Mesothelial cell of epicardium (in vitro differentiated cells): ENCODE measurements around the gene TMC4. TPM values are rescaled to one million over a fixed set of nuclear protein-coding genes. Genes with fewer than 3 reads are reported as not detected.
A peak's percentile ranks its signal among the peaks of the same experiment; 100 is the strongest.
"Not testable (repeated sequence)": the region's sequence is repeated elsewhere in the genome, so short reads cannot be mapped to it uniquely, and the experiment has no call there.

ENCODE experiments used
- DNase-seq, 2 experiments: peaks; one replicate each; pipeline ENCODE4 v3.0.0; 2021; ENCODE audit warnings: low spot score in 2 of 2; ENCODE audit not compliant: unreplicated experiment in 2 of 2
- H3K27ac Mint-ChIP-seq: 2 replicates; pipeline ENCODE4 v1.8.0; 2021; ENCODE audit warnings: mixed read lengths
- H3K27me3 Mint-ChIP-seq: 2 replicates; pipeline ENCODE4 v1.8.0; 2021; ENCODE audit warnings: low read depth, mixed read lengths
- H3K36me3 Mint-ChIP-seq: 2 replicates; pipeline ENCODE4 v1.8.0; 2021; ENCODE audit warnings: mixed read lengths
- H3K4me1 Mint-ChIP-seq: 2 replicates; pipeline ENCODE4 v1.8.0; 2021; ENCODE audit warnings: mixed read lengths
- H3K4me3 Mint-ChIP-seq: 2 replicates; pipeline ENCODE4 v1.8.0; 2021; ENCODE audit warnings: mild to moderate bottlenecking, moderate library complexity, mixed read lengths
- H3K9me3 Mint-ChIP-seq: 2 replicates; pipeline ENCODE4 v1.8.0; 2021; ENCODE audit warnings: mixed read lengths
- total RNA-seq: library from RNA; stranded (reverse); gene quantifications from 3 replicates; pipeline ENCODE4 v1.2.1, GENCODE V29; 2021
- TF ChIP-seq, protein P1 (sequence below): fragments of 200-600 bp; sonication (generic); IDR thresholded peaks from one replicate; pipeline ENCODE4 v1.5.0; 2021; ENCODE audit warnings: antibody characterized with exemption; ENCODE audit not compliant: unreplicated experiment

The TMC4 gene
- total RNA-seq, 1 donor from 2014 or later: 57.6 TPM

DNA sequence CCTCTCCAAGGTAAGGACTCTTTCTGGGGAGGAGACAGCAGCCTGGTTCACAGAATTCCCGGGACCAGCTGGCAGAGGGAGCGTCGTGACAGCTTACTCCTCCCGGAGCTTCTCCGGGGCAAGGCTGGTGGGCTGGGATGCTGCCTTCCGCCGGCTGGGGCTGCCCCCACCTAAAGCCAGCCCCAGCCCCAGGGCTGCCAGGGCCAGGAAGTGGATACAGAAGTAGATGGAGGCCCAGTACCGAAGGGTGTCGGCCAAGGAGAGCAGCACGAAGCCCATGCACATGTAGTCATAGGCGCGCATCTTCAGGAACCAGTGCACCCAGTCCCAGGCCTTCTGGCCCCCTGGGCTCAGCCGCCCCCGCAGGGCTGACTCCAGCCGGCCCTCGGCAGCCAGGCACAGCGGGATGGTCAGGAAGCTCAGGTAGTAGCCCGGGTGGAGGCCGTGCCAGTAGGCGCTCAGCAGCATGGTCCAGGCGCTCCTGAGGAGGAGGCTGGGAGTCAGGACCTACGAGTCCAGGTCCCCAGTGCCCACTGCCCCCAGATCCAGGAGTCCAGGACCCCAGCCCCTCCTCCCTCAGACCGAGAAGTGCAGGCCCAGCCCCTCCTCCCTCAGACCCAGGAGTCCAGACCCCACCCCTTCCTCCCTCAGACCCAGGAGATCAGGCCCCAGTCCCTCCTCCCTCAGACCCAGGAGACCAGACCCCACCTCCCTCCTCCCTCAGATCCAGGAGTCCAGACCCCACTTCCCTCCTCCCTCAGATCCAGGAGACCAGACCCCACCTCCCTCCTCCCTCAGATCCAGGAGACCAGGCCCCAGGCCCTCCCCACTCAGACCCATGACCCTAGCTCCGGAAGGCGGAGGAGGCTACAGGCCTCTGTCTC is 1.2 kb upstream of the TMC4 start:
- H3K27ac Mint-ChIP-seq: no peak overlapping the region
- peaks cover 10% of the 10 kb centered on the region for H3K4me1 Mint-ChIP-seq
- DNase-seq: no peak
- TF ChIP-seq, protein P1, sequence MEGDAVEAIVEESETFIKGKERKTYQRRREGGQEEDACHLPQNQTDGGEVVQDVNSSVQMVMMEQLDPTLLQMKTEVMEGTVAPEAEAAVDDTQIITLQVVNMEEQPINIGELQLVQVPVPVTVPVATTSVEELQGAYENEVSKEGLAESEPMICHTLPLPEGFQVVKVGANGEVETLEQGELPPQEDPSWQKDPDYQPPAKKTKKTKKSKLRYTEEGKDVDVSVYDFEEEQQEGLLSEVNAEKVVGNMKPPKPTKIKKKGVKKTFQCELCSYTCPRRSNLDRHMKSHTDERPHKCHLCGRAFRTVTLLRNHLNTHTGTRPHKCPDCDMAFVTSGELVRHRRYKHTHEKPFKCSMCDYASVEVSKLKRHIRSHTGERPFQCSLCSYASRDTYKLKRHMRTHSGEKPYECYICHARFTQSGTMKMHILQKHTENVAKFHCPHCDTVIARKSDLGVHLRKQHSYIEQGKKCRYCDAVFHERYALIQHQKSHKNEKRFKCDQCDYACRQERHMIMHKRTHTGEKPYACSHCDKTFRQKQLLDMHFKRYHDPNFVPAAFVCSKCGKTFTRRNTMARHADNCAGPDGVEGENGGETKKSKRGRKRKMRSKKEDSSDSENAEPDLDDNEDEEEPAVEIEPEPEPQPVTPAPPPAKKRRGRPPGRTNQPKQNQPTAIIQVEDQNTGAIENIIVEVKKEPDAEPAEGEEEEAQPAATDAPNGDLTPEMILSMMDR: no peak
- H3K9me3 Mint-ChIP-seq: no peaks in the 10 kb centered on the region
- no peak overlapping the region for H3K4me3 Mint-ChIP-seq
- peaks cover 15% of the 10 kb centered on the region for H3K36me3 Mint-ChIP-seq
- no peaks in the 10 kb centered on the region for H3K27me3 Mint-ChIP-seq

DNA sequence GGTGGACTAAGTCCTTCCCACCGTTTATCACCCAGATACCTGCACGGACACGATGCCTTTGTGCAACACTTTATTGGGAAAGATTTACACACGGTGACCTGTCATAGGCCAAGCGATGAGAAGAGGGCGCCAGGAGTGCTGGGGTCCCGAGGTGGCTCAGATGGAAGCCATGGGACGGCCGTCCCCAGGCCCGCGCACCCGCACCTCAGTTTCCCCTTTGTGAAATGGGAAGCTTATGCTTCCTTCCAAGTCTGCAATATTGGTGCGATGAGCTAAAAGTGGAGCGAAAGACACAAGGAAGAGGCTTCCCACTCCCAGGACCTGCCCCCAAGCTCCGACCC is 369 bp upstream of the TMC4 start:
- H3K27ac Mint-ChIP-seq: no peak overlapping the region
- peaks cover 10% of the 10 kb centered on the region for H3K4me1 Mint-ChIP-seq
- TF ChIP-seq, protein P1: no peak
- H3K27me3 Mint-ChIP-seq: no peaks in the 10 kb centered on the region
- no peaks in the 10 kb centered on the region for H3K9me3 Mint-ChIP-seq
- peak overlapping the region; percentile 79 for H3K4me3 Mint-ChIP-seq
- peaks cover 10% of the 10 kb centered on the region for H3K36me3 Mint-ChIP-seq
- DNase-seq: no peak

DNA sequence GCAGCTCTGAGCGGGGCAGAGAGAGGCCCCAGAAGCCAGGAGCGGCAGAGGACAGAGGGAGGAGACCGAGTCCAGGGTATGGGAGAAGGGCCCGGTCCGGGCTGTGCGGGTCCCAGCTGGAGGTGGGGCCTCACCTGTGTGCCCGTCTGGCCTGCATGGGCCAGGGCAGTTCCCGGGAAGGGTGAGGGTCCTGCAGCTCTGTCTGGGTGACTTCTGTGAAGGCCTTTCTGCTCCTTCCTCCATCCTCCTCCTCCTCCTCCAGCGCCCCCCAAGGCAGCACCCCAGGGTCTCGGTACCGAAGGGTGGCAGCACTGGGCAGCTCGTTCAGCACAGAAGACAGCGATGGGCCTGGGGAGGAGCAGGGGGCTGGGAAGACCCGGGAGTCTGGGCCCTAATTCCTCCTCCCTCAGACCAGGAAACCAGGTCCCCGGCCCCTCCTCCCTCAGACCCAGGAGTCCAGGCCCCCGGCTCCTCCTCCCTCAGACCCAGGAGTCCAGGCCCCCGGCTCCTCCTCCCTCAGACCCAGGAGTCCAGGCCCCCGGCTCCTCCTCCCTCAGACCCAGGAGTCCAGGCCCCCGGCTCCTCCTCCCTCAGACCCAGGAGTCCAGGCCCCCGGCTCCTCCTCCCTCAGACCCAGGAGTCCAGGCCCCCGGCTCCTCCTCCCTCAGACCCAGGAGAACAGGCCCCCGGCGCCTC is 1.1 kb downstream of the TMC4 start:
- H3K4me3 Mint-ChIP-seq: peak overlapping the region; percentile 54
- not testable (repeated sequence) for H3K9me3 Mint-ChIP-seq, H3K4me1 Mint-ChIP-seq, H3K36me3 Mint-ChIP-seq, H3K27me3 Mint-ChIP-seq, DNase-seq
- peak overlapping the region; percentile 68 for H3K27ac Mint-ChIP-seq

DNA sequence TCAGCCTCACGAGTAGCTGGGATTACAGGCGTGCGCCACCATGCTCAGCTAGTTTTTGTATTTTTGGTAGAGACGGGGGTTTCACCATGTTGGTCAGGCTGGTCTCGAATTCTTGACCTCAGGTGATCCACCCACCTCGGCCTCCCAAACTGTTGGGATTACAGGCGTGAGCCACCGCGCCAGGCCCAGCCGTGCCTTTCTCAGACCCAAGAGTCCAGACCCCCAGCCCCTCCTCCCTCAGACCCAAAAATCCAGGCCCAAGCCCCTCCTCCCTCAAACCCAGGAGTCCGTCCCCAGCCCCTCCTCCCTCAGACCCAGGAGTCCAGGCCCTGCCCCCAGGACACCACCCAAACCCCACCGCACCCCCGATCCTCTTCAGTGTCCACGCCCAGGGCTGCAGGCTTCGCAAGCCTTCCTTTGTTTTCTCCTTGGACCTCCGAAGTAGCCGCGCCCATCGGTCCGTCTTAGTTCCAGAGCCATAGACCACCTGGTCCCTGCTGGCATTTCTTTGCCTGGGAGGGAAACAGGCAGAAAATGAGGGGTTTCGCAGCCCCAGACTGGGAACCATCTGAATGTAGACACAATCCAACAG is 3.7 kb downstream of the TMC4 start:
- Mint-ChIP-seq H3K27ac (no peak overlapping the region), H3K4me1 (peaks cover 14% of the 10 kb centered on the region), H3K27me3 (peaks cover 3% of the 10 kb centered on the region), H3K4me3 (no peak overlapping the region), H3K36me3 (no peaks in the 10 kb centered on the region), H3K9me3 (no peaks in the 10 kb centered on the region)
- TF ChIP-seq, protein P1: no peak
- DNase-seq: no peak

DNA sequence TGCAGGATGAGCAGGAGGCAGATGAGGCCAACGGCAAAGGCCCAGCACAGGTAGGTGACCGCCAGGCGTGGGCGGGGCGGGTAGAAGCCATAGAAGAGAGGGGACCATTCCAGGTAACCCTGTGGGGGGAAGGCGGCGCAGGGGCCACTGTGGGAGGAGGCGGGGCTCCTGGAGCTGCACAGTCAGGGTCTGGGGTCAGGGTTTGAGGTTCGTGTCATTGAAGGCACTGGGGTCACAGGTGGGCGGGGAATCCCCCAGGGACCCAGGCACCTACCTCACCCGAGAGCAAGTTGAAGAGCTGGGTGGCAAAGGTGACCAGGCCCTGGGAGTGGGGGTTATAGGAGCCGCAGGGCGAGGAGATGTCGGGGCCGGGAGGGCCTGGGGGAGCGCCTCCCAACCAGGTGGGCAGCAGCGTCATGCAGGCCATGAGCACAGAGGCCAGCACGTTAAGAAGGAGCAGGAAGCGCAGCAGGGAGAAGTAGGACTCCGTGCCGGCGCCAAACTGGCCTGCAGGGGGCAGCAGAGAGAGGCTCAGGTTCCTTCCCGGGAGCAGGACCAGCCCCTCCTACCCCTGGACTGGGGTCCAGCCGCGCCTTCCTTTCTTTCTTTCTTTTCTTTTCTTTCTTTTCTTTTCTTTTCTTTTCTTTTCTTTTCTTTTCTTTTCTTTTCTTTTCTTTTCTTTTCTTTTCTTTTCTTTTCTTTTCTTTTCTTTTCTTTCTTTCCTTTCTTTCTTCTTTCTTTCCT is 4.6 kb downstream of the TMC4 start:
- peak; percentile 88 to 98 for DNase-seq
- TF ChIP-seq, protein P1: peak; percentile 83
- peaks cover 15% of the 10 kb centered on the region for H3K4me1 Mint-ChIP-seq
- H3K27ac Mint-ChIP-seq: no peak overlapping the region
- H3K27me3 Mint-ChIP-seq: peaks cover 5% of the 10 kb centered on the region
- H3K36me3 Mint-ChIP-seq: no peaks in the 10 kb centered on the region
- H3K9me3 Mint-ChIP-seq: no peaks in the 10 kb centered on the region
- no peak overlapping the region for H3K4me3 Mint-ChIP-seq
